ENCODE results near the gene ANKH.

The ANKH gene

GRCh38 chr5:14834584-14835550, 36.7 kb downstream of the ANKH start:
- TF ChIP-seq PPARA (CRISPR knock-in tag; IDR thresholded peaks at IDR 0.05; ENCODE audit: borderline replicate concordance) (no peak), ESRRG (CRISPR knock-in tag; IDR thresholded peaks at IDR 0.05) (no peak), TCF4 (CRISPR knock-in tag; IDR thresholded peaks at IDR 0.05; ENCODE audit: borderline replicate concordance) (no peak), ZFP3 (CRISPR knock-in tag; IDR thresholded peaks at IDR 0.05) (no peak), RARB (CRISPR knock-in tag; IDR thresholded peaks at IDR 0.05) (no peak), TOX (CRISPR knock-in tag; IDR thresholded peaks at IDR 0.05; ENCODE audit: borderline replicate concordance) (no peak), GLIS3 (CRISPR knock-in tag; IDR thresholded peaks at IDR 0.05) (no peak), CSDC2 (CRISPR knock-in tag; IDR thresholded peaks at IDR 0.05) (no peak), ZNF565 (CRISPR knock-in tag; conservative IDR thresholded peaks at IDR 0.05; ENCODE audit: low read depth) (no peak), CSRNP3 (CRISPR knock-in tag; IDR thresholded peaks at IDR 0.05) (no peak), PATZ1 (CRISPR knock-in tag; IDR thresholded peaks at IDR 0.05; ENCODE audit: borderline replicate concordance) (no peak), TSHZ2 (CRISPR knock-in tag; IDR thresholded peaks at IDR 0.05) (no peak), ISL1 (CRISPR knock-in tag; IDR thresholded peaks at IDR 0.05) (no peak), BACH2 (CRISPR knock-in tag; IDR thresholded peaks at IDR 0.05; ENCODE audit: borderline replicate concordance) (no peak)
- no peak for ATAC-seq

- no peak for ATAC-seq
- TF ChIP-seq ZNF70 (CRISPR knock-in tag; IDR thresholded peaks at IDR 0.05), result no peak
- TF ChIP-seq TOX (CRISPR knock-in tag; IDR thresholded peaks at IDR 0.05; ENCODE audit: borderline replicate concordance), result no peak
- TF ChIP-seq CREB5 (CRISPR knock-in tag; IDR thresholded peaks at IDR 0.05; ENCODE audit: low read depth), result no peak
- no peak for TF ChIP-seq RARB (CRISPR knock-in tag; IDR thresholded peaks at IDR 0.05)
- no peak for TF ChIP-seq ESRRG (CRISPR knock-in tag; IDR thresholded peaks at IDR 0.05)
- TF ChIP-seq ZNF8 (CRISPR knock-in tag; IDR thresholded peaks at IDR 0.05), result no peak
- TF ChIP-seq GLIS3 (CRISPR knock-in tag; IDR thresholded peaks at IDR 0.05), result no peak
- TF ChIP-seq TSHZ2 (CRISPR knock-in tag; IDR thresholded peaks at IDR 0.05), result no peak
- TF ChIP-seq OSR1 (CRISPR knock-in tag; IDR thresholded peaks at IDR 0.05), result no peak
- TF ChIP-seq CSRNP3 (CRISPR knock-in tag; IDR thresholded peaks at IDR 0.05), result no peak
- TF ChIP-seq TCF4 (CRISPR knock-in tag; IDR thresholded peaks at IDR 0.05; ENCODE audit: borderline replicate concordance), result no peak
- TF ChIP-seq PPARA (CRISPR knock-in tag; IDR thresholded peaks at IDR 0.05; ENCODE audit: borderline replicate concordance), result no peak
- no peak for TF ChIP-seq ZFP3 (CRISPR knock-in tag; IDR thresholded peaks at IDR 0.05)
Measured at GRCh38 chr5:14834062-14834461, 37.5 kb downstream of the ANKH start.

Data from SK-N-SH treated with all-trans-retinoic acid at 6 μM for 48 hours (cell line).